ENCODE results near the gene CARMIL1. TPM values are rescaled to one million over a fixed set of nuclear protein-coding genes. Genes with fewer than 3 reads are reported as not detected.

Gene CARMIL1
- total and polyA plus RNA-seq, 4 donors, result 22.9 to 41.0 (median 38.4) TPM

- peaks cover 3% of the 10 kb centered on the region for H3K4me1 ChIP-seq (ENCODE audit: control insufficient read depth, insufficient read depth, low read length)
- no peak overlapping the region for H3K27ac ChIP-seq (ENCODE audit: low read depth, low read length)
- no peak overlapping the region for H3K4me3 ChIP-seq (ENCODE audit: low read depth, low read length)
- H3K36me3 ChIP-seq (ENCODE audit: control insufficient read depth, insufficient read depth, low read length), result no peaks in the 10 kb centered on the region
- H3K9me3 ChIP-seq (ENCODE audit: control insufficient read depth, insufficient read depth, low read length), result no peaks in the 10 kb centered on the region
- no peaks in the 10 kb centered on the region for H3K27me3 ChIP-seq (ENCODE audit: control insufficient read depth, insufficient read depth, low read length)
- whole genome bisulfite sequencing (ENCODE audit: insufficient coverage), result 83% methylated on average over 3 of the region's 4 CpGs
- no peak for DNase-seq (ENCODE audit: low read depth in 4 of 6, low spot score in 6 of 6)
Measured at GRCh38 chr6:25415701-25416100, 136.5 kb downstream of the CARMIL1 start.

- Histone ChIP-seq H3K27ac (ENCODE audit: low read depth, low read length) (no peak overlapping the region), H3K27me3 (ENCODE audit: control insufficient read depth, insufficient read depth, low read length) (no peaks in the 10 kb centered on the region), H3K4me1 (ENCODE audit: control insufficient read depth, insufficient read depth, low read length) (peaks cover 3% of the 10 kb centered on the region), H3K4me3 (ENCODE audit: low read depth, low read length) (no peak overlapping the region), H3K36me3 (ENCODE audit: control insufficient read depth, insufficient read depth, low read length) (no peaks in the 10 kb centered on the region), H3K9me3 (ENCODE audit: control insufficient read depth, insufficient read depth, low read length) (peaks cover 1% of the 10 kb centered on the region)
- DNase-seq (ENCODE audit: low read depth in 4 of 6, low spot score in 6 of 6), result peak in 1 of 6 donors; percentile 18
- 73% methylated on average over 2 of the region's 2 CpGs for WGBS (ENCODE audit: insufficient coverage)
Measured at GRCh38 chr6:25417046-25417605, 138.0 kb downstream of the CARMIL1 start.

GRCh38 chr6:25418454-25419052, 139.4 kb downstream of the CARMIL1 start:
- H3K27me3 ChIP-seq (ENCODE audit: control insufficient read depth, insufficient read depth, low read length), result no peaks in the 10 kb centered on the region

GRCh38 chr6:25419879-25420278, 140.7 kb downstream of the CARMIL1 start:
- H3K4me3 ChIP-seq (ENCODE audit: low read depth, low read length), result no peak overlapping the region
- no peak overlapping the region for H3K27ac ChIP-seq (ENCODE audit: low read depth, low read length)
- peaks cover 3% of the 10 kb centered on the region for H3K4me1 ChIP-seq (ENCODE audit: control insufficient read depth, insufficient read depth, low read length)
- whole genome bisulfite sequencing (ENCODE audit: insufficient coverage), result 91% methylated on average over 4 of the region's 5 CpGs
- no peak for DNase-seq (ENCODE audit: low read depth in 4 of 6, low spot score in 6 of 6)
- no peaks in the 10 kb centered on the region for H3K36me3 ChIP-seq (ENCODE audit: control insufficient read depth, insufficient read depth, low read length)
- H3K27me3 ChIP-seq (ENCODE audit: control insufficient read depth, insufficient read depth, low read length), result no peaks in the 10 kb centered on the region
- peaks cover 1% of the 10 kb centered on the region for H3K9me3 ChIP-seq (ENCODE audit: control insufficient read depth, insufficient read depth, low read length)

More at GRCh38 chr6:25418454-25419052, 139.4 kb downstream of the CARMIL1 start:
- H3K4me1 ChIP-seq (ENCODE audit: control insufficient read depth, insufficient read depth, low read length), result peaks cover 3% of the 10 kb centered on the region
- H3K27ac ChIP-seq (ENCODE audit: low read depth, low read length), result no peak overlapping the region
- no peak for DNase-seq (ENCODE audit: low read depth in 4 of 6, low spot score in 6 of 6)
- H3K36me3 ChIP-seq (ENCODE audit: control insufficient read depth, insufficient read depth, low read length), result no peaks in the 10 kb centered on the region
- H3K9me3 ChIP-seq (ENCODE audit: control insufficient read depth, insufficient read depth, low read length), result peaks cover 1% of the 10 kb centered on the region
- no peak overlapping the region for H3K4me3 ChIP-seq (ENCODE audit: low read depth, low read length)
- WGBS (ENCODE audit: insufficient coverage), result 86% methylated on average over 1 of the region's 5 CpGs

GRCh38 chr6:25423358-25423757, 144.2 kb downstream of the CARMIL1 start:
- WGBS (ENCODE audit: insufficient coverage), result 76% methylated on average over 6 of the region's 6 CpGs
- Histone ChIP-seq H3K27me3 (ENCODE audit: control insufficient read depth, insufficient read depth, low read length) (no peaks in the 10 kb centered on the region), H3K4me1 (ENCODE audit: control insufficient read depth, insufficient read depth, low read length) (no peaks in the 10 kb centered on the region), H3K36me3 (ENCODE audit: control insufficient read depth, insufficient read depth, low read length) (no peaks in the 10 kb centered on the region), H3K4me3 (ENCODE audit: low read depth, low read length) (no peak overlapping the region), H3K9me3 (ENCODE audit: control insufficient read depth, insufficient read depth, low read length) (peaks cover 1% of the 10 kb centered on the region), H3K27ac (ENCODE audit: low read depth, low read length) (no peak overlapping the region)
- no peak for DNase-seq (ENCODE audit: low read depth in 4 of 6, low spot score in 6 of 6)

GRCh38 chr6:25424303-25424702, 145.1 kb downstream of the CARMIL1 start:
- no peak overlapping the region for H3K27ac ChIP-seq (ENCODE audit: low read depth, low read length)
- no peak overlapping the region for H3K4me3 ChIP-seq (ENCODE audit: low read depth, low read length)
- no peak for DNase-seq (ENCODE audit: low read depth in 4 of 6, low spot score in 6 of 6)
- 60% methylated on average over 1 of the region's 1 CpG for WGBS (ENCODE audit: insufficient coverage)
- H3K9me3 ChIP-seq (ENCODE audit: control insufficient read depth, insufficient read depth, low read length), result peaks cover 1% of the 10 kb centered on the region
- no peaks in the 10 kb centered on the region for H3K36me3 ChIP-seq (ENCODE audit: control insufficient read depth, insufficient read depth, low read length)
- no peaks in the 10 kb centered on the region for H3K4me1 ChIP-seq (ENCODE audit: control insufficient read depth, insufficient read depth, low read length)
- H3K27me3 ChIP-seq (ENCODE audit: control insufficient read depth, insufficient read depth, low read length), result no peaks in the 10 kb centered on the region

- no CpG with 5 or more reads among the region's 2 CpGs for WGBS (ENCODE audit: insufficient coverage)
- no peaks in the 10 kb centered on the region for H3K9me3 ChIP-seq (ENCODE audit: control insufficient read depth, insufficient read depth, low read length)
- H3K4me1 ChIP-seq (ENCODE audit: control insufficient read depth, insufficient read depth, low read length), result no peaks in the 10 kb centered on the region
- H3K27me3 ChIP-seq (ENCODE audit: control insufficient read depth, insufficient read depth, low read length), result no peaks in the 10 kb centered on the region
- no peak for DNase-seq (ENCODE audit: low read depth in 4 of 6, low spot score in 6 of 6)
- H3K27ac ChIP-seq (ENCODE audit: low read depth, low read length), result no peak overlapping the region
- no peaks in the 10 kb centered on the region for H3K36me3 ChIP-seq (ENCODE audit: control insufficient read depth, insufficient read depth, low read length)
- no peak overlapping the region for H3K4me3 ChIP-seq (ENCODE audit: low read depth, low read length)
Measured at GRCh38 chr6:25427549-25427948, 148.4 kb downstream of the CARMIL1 start.

GRCh38 chr6:25428758-25429317, 149.7 kb downstream of the CARMIL1 start:
- Histone ChIP-seq H3K36me3 (ENCODE audit: control insufficient read depth, insufficient read depth, low read length) (no peaks in the 10 kb centered on the region), H3K4me3 (ENCODE audit: low read depth, low read length) (no peak overlapping the region), H3K27ac (ENCODE audit: low read depth, low read length) (no peak overlapping the region), H3K9me3 (ENCODE audit: control insufficient read depth, insufficient read depth, low read length) (no peaks in the 10 kb centered on the region), H3K27me3 (ENCODE audit: control insufficient read depth, insufficient read depth, low read length) (no peaks in the 10 kb centered on the region), H3K4me1 (ENCODE audit: control insufficient read depth, insufficient read depth, low read length) (no peaks in the 10 kb centered on the region)
- WGBS (ENCODE audit: insufficient coverage), result no CpG with 5 or more reads among the region's 1 CpG
- peak in 1 of 6 donors; percentile 27 for DNase-seq (ENCODE audit: low read depth in 4 of 6, low spot score in 6 of 6)

GRCh38 chr6:25431306-25431974, 152.3 kb downstream of the CARMIL1 start:
- Histone ChIP-seq H3K27me3 (ENCODE audit: control insufficient read depth, insufficient read depth, low read length) (no peaks in the 10 kb centered on the region), H3K27ac (ENCODE audit: low read depth, low read length) (no peak overlapping the region), H3K4me1 (ENCODE audit: control insufficient read depth, insufficient read depth, low read length) (no peaks in the 10 kb centered on the region), H3K36me3 (ENCODE audit: control insufficient read depth, insufficient read depth, low read length) (no peaks in the 10 kb centered on the region), H3K9me3 (ENCODE audit: control insufficient read depth, insufficient read depth, low read length) (no peaks in the 10 kb centered on the region), H3K4me3 (ENCODE audit: low read depth, low read length) (no peak overlapping the region)
- WGBS (ENCODE audit: insufficient coverage), result 72% methylated on average over 5 of the region's 7 CpGs
- peak in 2 of 6 donors; percentile 12 to 83 for DNase-seq (ENCODE audit: low read depth in 4 of 6, low spot score in 6 of 6)
